GM21529 (cell line): ENCODE data around the gene RANBP3L.
"Not testable (repeated sequence)": the region's sequence is repeated elsewhere in the genome, so short reads cannot be mapped to it uniquely, and the experiment has no call there.

Experiments
- ATAC-seq: cut with Tn5 transposase; IDR thresholded peaks from one replicate; pipeline ENCODE4 v1.9.1; 2021; ENCODE audit not compliant: unreplicated experiment

Gene RANBP3L

GRCh38 chr5:36208786-36209185 lies 92.9 kb downstream of the RANBP3L start:
- ATAC-seq = no peak

- no peak for ATAC-seq
Measured at GRCh38 chr5:36206913-36207312, 94.8 kb downstream of the RANBP3L start.

- ATAC-seq = no peak
Measured at GRCh38 chr5:36205329-36205728, 96.4 kb downstream of the RANBP3L start.

GRCh38 chr5:36202521-36202961 lies 99.2 kb downstream of the RANBP3L start:
- ATAC-seq = no peak

- no peak for ATAC-seq
Measured at GRCh38 chr5:36200513-36200912, 101.2 kb downstream of the RANBP3L start.

- ATAC-seq = no peak
Measured at GRCh38 chr5:36199620-36200019, 102.1 kb downstream of the RANBP3L start.

- ATAC-seq = not testable (repeated sequence)
Measured at GRCh38 chr5:36198783-36199182, 102.9 kb downstream of the RANBP3L start.
